Measurements from ENCODE around the gene ARHGEF39. TPM values are rescaled to one million over a fixed set of nuclear protein-coding genes. Genes with fewer than 3 reads are reported as not detected.

The ARHGEF39 gene
- total and polyA plus RNA-seq, 9 of the 15 experiments (the other 6 are each of a cell fraction or from before 2014, with no cell fraction given): 2.8 to 21.7 (median 12.9) TPM

DNA sequence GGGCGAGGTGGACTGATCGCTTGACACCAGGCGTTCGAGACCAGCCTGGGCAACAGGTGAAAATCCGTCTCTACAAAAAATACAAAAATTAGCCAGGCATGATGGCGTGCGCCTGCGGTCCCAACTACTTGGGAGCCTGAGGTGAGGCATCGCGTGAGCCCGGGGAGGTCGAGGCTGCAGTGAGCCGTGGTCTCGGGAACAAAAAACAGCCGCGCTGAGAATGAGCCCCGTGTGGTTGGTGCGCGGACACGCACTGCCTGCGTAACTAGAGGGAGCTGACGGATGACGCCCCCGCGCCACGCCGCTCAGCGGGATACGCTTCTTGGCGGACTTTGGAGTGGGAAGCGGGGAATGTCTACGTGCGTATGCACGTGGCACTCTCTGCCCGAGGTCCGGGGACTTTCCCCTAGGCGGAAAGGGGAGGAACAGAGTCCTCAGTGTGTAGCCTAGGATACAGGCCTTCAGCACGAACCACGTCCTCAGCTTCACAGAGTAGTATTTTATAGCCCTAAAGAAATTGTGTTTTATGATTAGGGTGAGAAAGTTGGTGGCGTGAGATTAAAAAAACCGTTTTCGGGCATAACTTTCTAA, 7.4 kb downstream of the ARHGEF39 start, which contains the start of gene RMRP (continued):
- TF ChIP-seq ARID1B (IDR thresholded peaks at IDR 0.05) (peak; percentile 47), BMI1 (IDR thresholded peaks at IDR 0.05; ENCODE audit: low read length) (no peak), L3MBTL2 (IDR thresholded peaks at IDR 0.05) (peak; percentile 99), HNRNPH1 (optimal IDR thresholded peaks at IDR 0.05; ENCODE audit: low read depth, low read length) (no peak), BCOR (IDR thresholded peaks at IDR 0.05) (peak; percentile 68; the same call in 1 of the 2 replicates), RBM39 (optimal IDR thresholded peaks at IDR 0.05; ENCODE audit: low read depth, low read length) (no peak), EP300 (IDR thresholded peaks at IDR 0.05; ENCODE audit: low read length) (peak; percentile 42; the same call in 1 of the 2 replicates), DPF2 (IDR thresholded peaks at IDR 0.05) (peak; percentile 56; the same call in 1 of the 2 replicates), DMBX1 (CRISPR knock-in tag; IDR thresholded peaks at IDR 0.05; ENCODE audit: borderline replicate concordance) (no peak; the same call in 1 of the 2 replicates), ZNF12 (CRISPR knock-in tag; IDR thresholded peaks at IDR 0.05) (0 out of 2 replicates have a peak, but pooled peaks have one; percentile 26), RBM34 (IDR thresholded peaks at IDR 0.05; ENCODE audit: borderline replicate concordance, insufficient read depth, low read length) (no peak), BRF1 (IDR thresholded peaks at IDR 0.05; ENCODE audit: borderline replicate concordance, extremely low read depth, insufficient read length) (no peak), COPS2 (conservative IDR thresholded peaks at IDR 0.05) (no peak), CGGBP1 (CRISPR knock-in tag; IDR thresholded peaks at IDR 0.05) (no peak), ZNF589 (CRISPR knock-in tag; IDR thresholded peaks at IDR 0.05; ENCODE audit: low read depth) (no peak), NONO (IDR thresholded peaks at IDR 0.05; ENCODE audit: low read depth in 2 of 2, low read length in 1 of 2) (no peak), ZNF79 (CRISPR knock-in tag; IDR thresholded peaks at IDR 0.05; ENCODE audit: low read depth) (no peak), ZNF316 (IDR thresholded peaks at IDR 0.05) (no peak), BDP1 (IDR thresholded peaks at IDR 0.05; ENCODE audit: insufficient read depth, insufficient read length) (peak; percentile 63), MYBL2 (IDR thresholded peaks at IDR 0.05; ENCODE audit: low read depth) (no peak), MYBL2 (CRISPR knock-in tag; IDR thresholded peaks at IDR 0.05; ENCODE audit: borderline replicate concordance) (no peak), SOX6 (IDR thresholded peaks at IDR 0.05) (peak; percentile 69)
- TF ChIP-seq, protein P1, sequence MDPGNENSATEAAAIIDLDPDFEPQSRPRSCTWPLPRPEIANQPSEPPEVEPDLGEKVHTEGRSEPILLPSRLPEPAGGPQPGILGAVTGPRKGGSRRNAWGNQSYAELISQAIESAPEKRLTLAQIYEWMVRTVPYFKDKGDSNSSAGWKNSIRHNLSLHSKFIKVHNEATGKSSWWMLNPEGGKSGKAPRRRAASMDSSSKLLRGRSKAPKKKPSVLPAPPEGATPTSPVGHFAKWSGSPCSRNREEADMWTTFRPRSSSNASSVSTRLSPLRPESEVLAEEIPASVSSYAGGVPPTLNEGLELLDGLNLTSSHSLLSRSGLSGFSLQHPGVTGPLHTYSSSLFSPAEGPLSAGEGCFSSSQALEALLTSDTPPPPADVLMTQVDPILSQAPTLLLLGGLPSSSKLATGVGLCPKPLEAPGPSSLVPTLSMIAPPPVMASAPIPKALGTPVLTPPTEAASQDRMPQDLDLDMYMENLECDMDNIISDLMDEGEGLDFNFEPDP (CRISPR knock-in tag; IDR thresholded peaks at IDR 0.05): no peak
- TF ChIP-seq, protein P2, sequence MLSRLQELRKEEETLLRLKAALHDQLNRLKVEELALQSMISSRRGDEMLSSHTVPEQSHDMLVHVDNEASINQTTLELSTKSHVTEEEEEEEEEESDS (CRISPR knock-in tag; IDR thresholded peaks at IDR 0.05): peak; percentile 96
- TF ChIP-seq, protein P3, sequence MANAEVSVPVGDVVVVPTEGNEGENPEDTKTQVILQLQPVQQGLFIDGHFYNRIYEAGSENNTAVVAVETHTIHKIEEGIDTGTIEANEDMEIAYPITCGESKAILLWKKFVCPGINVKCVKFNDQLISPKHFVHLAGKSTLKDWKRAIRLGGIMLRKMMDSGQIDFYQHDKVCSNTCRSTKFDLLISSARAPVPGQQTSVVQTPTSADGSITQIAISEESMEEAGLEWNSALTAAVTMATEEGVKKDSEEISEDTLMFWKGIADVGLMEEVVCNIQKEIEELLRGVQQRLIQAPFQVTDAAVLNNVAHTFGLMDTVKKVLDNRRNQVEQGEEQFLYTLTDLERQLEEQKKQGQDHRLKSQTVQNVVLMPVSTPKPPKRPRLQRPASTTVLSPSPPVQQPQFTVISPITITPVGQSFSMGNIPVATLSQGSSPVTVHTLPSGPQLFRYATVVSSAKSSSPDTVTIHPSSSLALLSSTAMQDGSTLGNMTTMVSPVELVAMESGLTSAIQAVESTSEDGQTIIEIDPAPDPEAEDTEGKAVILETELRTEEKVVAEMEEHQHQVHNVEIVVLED (CRISPR knock-in tag; IDR thresholded peaks at IDR 0.05): peak; percentile 93
- TF ChIP-seq, protein P4, sequence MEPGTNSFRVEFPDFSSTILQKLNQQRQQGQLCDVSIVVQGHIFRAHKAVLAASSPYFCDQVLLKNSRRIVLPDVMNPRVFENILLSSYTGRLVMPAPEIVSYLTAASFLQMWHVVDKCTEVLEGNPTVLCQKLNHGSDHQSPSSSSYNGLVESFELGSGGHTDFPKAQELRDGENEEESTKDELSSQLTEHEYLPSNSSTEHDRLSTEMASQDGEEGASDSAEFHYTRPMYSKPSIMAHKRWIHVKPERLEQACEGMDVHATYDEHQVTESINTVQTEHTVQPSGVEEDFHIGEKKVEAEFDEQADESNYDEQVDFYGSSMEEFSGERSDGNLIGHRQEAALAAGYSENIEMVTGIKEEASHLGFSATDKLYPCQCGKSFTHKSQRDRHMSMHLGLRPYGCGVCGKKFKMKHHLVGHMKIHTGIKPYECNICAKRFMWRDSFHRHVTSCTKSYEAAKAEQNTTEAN (CRISPR knock-in tag; IDR thresholded peaks at IDR 0.05): no peak
